GM12801 (cell line): ENCODE measurements around the gene PTPRM.

Experiments
- TF ChIP-seq, protein P1 (sequence below): IDR thresholded peaks from one replicate; pipeline ENCODE4 v1.5.1; 2011; ENCODE audit warnings: control low read depth; ENCODE audit not compliant: insufficient read length; ENCODE audit errors: extremely low read depth

PTPRM gene

DNA sequence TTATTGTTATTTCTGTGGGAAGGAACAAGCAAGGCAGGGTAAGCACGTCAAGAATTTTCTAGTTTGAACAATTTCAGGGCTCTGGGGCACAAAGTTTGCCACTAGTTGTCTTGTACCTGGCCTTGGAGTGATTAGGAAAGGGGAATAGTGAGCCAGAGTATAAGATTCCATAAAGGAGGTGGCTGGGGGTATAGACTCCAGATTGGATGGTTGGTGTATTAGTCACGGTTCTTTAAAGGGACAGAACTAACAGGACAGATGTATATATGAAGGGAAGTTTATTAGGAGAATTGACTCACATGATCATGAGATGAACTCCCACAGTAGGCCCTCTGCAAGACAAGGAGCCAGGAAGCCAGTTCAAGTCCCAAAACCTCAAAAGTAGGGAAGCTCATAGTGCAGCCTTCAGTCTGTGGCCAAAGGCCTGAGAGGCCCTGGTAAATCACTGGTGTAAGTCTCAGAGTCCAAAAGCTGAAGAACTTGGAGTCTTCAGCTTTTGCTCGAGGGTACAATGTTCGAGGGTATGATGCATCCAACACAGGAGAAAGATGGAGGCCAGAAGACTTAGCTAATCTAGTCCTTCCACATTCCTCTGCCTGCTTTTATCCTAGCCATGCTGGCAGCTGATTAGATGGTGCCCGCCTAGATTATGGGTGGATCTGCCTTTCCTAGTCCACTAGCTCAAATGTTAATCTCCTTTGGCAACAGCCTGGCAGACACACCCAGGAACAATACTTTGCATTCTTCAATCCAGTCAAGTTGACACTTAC lies 31.5 kb upstream of the PTPRM start:
- TF ChIP-seq, protein P1, sequence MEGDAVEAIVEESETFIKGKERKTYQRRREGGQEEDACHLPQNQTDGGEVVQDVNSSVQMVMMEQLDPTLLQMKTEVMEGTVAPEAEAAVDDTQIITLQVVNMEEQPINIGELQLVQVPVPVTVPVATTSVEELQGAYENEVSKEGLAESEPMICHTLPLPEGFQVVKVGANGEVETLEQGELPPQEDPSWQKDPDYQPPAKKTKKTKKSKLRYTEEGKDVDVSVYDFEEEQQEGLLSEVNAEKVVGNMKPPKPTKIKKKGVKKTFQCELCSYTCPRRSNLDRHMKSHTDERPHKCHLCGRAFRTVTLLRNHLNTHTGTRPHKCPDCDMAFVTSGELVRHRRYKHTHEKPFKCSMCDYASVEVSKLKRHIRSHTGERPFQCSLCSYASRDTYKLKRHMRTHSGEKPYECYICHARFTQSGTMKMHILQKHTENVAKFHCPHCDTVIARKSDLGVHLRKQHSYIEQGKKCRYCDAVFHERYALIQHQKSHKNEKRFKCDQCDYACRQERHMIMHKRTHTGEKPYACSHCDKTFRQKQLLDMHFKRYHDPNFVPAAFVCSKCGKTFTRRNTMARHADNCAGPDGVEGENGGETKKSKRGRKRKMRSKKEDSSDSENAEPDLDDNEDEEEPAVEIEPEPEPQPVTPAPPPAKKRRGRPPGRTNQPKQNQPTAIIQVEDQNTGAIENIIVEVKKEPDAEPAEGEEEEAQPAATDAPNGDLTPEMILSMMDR, result no peak

DNA sequence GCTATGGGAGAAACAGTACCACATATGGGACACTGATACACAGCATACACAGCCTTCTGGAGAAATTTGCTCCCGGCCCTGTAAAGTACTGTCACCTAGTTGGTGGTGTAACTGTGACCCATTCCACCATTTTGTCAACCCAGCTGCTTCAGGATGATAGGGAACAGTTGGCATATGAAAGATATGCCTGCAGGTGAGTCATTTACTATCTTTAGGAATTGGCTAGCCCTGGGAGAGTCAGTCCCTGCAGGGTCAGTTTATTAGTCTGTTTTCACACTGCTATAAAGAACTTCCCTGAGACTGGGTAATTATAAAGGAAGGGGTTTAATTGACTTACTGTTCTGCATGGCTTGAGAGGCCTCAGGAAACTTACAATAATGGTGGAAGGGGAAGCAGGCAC lies 30.0 kb upstream of the PTPRM start:
- TF ChIP-seq, protein P1, result no peak

DNA sequence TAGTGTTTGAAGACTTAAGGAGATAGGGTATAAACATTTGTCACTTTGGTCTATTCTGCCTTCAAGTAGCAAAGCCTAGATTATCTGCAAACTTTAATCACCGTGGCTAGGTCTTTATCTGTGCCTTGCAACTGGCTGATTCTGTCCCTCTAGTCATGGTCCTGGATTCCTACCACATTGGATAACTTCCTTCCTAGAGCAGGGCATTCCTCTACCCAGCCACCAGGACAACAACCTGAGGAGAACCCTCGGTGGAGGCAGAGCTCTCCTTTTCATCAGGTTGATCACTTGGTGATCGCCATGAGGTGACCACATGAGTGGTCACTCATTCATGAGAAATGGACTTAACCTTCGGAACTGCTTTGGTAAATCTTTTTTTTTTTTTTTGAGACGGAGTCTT lies 25.3 kb upstream of the PTPRM start:
- TF ChIP-seq, protein P1, result no peak

DNA sequence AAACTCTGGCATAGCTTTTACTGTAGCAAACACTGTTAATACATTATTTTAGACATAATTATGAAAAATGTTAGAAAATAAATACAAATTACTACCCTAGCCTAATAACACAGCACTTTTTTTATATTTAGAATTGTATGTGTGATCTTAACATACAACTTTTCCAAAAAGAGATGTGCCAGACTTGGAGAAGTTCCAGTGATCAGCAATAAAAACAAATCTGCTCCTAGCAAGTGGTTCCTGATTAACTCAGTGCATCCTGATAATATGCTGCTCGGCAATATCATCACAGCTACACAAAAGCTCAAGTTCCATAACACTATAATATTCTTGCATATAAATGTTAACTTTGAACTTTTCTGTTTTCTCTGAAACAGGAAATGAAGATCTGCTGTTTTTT lies 22.4 kb upstream of the PTPRM start:
- TF ChIP-seq, protein P1, result no peak

DNA sequence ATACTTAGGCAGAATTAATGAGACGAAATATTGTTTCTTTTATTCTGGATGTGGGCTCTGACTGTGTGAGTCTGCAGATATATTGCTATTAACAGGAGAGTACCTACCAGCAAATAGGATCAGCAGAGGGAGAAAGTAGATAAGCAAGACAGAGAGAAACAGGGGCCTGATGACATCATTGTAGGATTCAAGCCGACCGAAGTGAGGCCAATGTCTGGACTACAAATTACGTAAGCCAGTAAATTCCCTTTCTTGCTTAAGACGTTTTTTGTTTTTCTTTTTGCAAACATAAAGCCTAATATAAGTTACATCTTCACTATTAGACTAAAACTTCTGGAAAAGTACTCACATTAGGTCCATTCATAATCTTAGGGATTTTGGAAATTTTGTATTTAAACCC lies 21.4 kb upstream of the PTPRM start:
- TF ChIP-seq, protein P1, result no peak

DNA sequence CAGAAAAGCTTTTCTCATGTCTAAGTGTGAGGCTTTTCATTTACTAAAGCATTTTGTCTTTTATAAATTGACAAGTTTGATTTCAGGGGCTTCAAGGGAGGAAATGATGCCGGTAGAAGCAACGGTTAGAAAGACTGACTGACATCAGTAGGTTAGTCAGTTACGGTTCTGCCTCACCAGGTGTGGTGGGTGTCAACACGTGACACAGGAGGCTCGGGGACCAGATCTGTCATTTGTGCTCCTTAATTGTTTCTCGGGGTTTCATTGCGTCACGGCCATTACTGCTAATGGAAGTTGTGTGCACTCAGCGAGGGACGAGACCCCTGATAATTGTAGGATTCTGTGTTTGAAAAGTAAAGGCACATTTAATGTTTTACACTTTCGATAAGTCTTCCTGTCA lies 18.9 kb upstream of the PTPRM start:
- TF ChIP-seq, protein P1, result no peak

DNA sequence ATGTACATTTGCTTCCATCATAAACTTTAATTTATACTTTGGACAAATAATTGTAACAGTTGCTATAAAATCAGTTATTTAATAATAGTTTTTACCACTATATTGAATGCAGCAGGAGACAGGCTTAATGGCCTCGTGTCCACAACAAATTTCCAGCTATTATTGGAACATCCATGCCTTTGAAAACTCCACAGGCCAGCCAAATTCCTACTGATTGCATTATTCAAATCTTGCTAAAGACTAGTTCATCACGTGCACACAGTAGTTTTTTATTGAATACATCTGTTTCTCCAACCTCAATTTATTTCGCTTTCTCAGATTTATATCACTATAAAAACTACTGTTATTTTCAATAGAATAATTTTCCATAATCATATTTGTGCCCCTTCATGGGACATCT lies 18.4 kb upstream of the PTPRM start:
- TF ChIP-seq, protein P1, result no peak
